ENCODE results near the gene CAB39L.
A peak's percentile ranks its signal among the peaks of the same experiment; 100 is the strongest.

Gene CAB39L

DNA sequence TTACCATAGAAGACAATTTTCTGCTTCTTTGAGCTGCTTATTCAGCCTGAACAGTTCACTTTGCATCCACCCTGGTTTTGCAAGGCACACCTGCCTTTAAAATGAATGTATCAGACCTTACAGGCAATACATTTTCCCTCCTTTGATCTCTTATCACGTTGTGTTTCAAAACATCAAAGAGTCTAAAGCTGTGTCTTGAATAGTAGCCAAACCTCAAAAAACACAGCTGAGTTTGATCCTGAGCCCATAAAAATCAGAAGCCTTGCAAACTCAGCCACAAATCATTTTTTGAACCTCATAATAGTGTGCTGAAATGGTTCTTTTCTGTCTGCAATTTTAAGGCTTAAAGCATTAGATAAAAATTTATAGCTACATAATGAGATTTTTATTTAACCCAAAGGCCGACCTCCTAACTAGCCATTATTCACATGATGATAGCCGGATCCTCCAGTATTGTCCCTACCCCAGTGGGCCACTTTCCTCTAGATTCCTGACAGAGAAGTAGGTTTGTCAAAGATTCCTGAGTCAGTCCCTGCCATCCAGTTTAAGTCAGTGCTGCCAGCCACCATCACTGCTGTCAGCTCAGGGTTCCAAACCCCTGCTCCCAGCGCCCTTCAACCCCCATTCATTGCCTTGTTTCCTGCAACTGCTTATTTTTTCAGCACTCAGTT, 71.8 kb downstream of the CAB39L start:
- no peak for TF ChIP-seq CTCF (IDR thresholded peaks at IDR 0.05; ENCODE audit: low read length, missing control alignments)
- no peak for DNase-seq (ENCODE audit: low read depth)
- no peak overlapping the region for H3K4me3 ChIP-seq (replicated peaks; ENCODE audit: low read depth, low read length)

DNA sequence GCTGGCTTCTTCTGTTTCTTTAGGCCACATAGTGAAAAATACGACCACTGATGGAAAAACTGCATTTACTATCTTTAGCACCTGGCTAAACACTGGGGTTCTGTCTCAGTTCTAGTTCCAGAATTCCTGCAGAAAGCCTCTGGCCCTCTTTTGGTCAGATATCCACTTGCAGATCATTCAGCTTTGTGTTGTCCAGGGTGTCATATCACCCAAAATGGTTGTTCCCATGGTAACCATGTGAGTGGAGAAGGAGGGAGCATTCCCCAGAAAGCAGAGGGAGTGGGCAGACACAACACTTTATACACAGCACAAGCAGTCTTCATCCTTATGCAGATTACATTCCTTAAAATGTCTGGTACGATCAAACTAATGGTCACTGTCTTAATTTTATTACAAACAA, 73.5 kb downstream of the CAB39L start:
- DNase-seq (ENCODE audit: low read depth) = no peak
- no peak for TF ChIP-seq CTCF (IDR thresholded peaks at IDR 0.05; ENCODE audit: low read length, missing control alignments)
- no peak overlapping the region for H3K4me3 ChIP-seq (replicated peaks; ENCODE audit: low read depth, low read length)

DNA sequence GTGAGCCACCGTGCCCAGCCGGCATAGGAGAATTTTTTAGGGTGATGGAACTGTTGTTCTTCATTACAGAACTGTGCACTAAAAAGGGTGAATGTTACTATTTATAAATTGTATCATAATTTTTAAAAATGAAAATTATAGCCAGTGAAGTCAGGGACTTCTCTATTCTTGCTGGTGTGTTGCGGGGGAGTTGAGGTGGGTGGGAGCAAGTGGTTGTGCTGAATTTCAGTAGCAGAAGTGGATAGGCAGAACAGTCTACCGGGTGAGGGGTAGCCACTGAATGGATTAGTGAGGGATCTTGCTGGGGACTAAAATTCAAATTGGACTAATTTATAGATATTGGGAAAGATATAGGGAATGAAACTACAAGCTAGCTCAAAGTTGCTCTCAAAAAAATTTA, 74.0 kb downstream of the CAB39L start:
- no peak for TF ChIP-seq CTCF (IDR thresholded peaks at IDR 0.05; ENCODE audit: low read length, missing control alignments)
- no peak for DNase-seq (ENCODE audit: low read depth)

DNA sequence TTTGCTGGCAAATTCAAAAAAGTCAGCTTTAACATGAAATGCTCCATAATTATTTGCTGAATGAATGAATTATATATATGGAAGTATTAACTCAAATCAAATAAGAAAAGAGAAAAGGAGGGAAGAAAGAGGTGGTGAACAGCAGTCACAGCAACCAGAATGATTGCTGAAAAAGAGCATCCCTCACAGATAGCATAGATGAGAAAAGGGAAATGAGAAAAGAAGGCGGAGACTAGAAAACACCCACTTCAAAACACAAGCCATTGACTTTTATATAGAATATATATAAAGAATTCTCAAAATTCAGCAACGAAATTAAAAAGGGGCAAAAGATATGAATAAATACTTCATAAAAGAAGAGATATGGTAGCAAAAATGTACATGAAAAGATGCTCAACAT, 75.2 kb downstream of the CAB39L start:
- no peak overlapping the region for H3K4me3 ChIP-seq (replicated peaks; ENCODE audit: low read depth, low read length)
- DNase-seq (ENCODE audit: low read depth) = no peak
- no peak for TF ChIP-seq CTCF (IDR thresholded peaks at IDR 0.05; ENCODE audit: low read length, missing control alignments)

More for the DNA sequence above, 74.0 kb downstream of the CAB39L start:
- no peak overlapping the region for H3K4me3 ChIP-seq (replicated peaks; ENCODE audit: low read depth, low read length)

GRCh38 chr13:49367640-49368422, 76.0 kb downstream of the CAB39L start:
- peak; percentile 38 for DNase-seq (ENCODE audit: low read depth)
- no peak for TF ChIP-seq CTCF (IDR thresholded peaks at IDR 0.05; ENCODE audit: low read length, missing control alignments)
- H3K4me3 ChIP-seq (replicated peaks; ENCODE audit: low read depth, low read length) = no peak overlapping the region

DNA sequence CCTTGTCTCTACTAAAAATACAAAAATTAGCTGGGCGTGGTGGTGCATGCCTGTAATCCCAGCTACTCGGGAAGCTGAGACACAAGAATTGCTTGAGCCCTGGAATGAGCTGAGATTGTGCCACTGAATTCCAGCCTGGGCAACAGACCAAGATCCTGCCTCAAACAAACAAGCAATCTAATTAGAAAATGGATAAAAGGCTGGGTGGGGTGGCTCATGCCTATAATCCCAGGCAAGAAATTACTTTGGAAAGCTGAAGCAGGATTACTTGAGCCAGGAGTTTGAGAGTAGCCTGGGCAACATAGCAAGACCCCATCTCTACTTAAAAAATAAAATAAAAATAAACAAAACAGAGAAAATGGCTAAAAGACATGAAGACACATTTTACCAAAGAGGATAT, 77.0 kb downstream of the CAB39L start:
- DNase-seq (ENCODE audit: low read depth) = peak; percentile 34
- no peak for TF ChIP-seq CTCF (IDR thresholded peaks at IDR 0.05; ENCODE audit: low read length, missing control alignments)
- H3K4me3 ChIP-seq (replicated peaks; ENCODE audit: low read depth, low read length) = no peak overlapping the region

Data from fibroblast of pulmonary artery (primary cell).